GM18511 (cell line): ENCODE data around the gene CCNL2.
"Not testable (repeated sequence)": the region's sequence is repeated elsewhere in the genome, so short reads cannot be mapped to it uniquely, and the experiment has no call there.

Source experiments
- ATAC-seq: cut with Tn5 transposase; IDR thresholded peaks from one replicate; pipeline ENCODE4 v1.9.1; 2021; ENCODE audit warnings: mild to moderate bottlenecking, moderate library complexity; ENCODE audit not compliant: unreplicated experiment

CCNL2 gene

DNA sequence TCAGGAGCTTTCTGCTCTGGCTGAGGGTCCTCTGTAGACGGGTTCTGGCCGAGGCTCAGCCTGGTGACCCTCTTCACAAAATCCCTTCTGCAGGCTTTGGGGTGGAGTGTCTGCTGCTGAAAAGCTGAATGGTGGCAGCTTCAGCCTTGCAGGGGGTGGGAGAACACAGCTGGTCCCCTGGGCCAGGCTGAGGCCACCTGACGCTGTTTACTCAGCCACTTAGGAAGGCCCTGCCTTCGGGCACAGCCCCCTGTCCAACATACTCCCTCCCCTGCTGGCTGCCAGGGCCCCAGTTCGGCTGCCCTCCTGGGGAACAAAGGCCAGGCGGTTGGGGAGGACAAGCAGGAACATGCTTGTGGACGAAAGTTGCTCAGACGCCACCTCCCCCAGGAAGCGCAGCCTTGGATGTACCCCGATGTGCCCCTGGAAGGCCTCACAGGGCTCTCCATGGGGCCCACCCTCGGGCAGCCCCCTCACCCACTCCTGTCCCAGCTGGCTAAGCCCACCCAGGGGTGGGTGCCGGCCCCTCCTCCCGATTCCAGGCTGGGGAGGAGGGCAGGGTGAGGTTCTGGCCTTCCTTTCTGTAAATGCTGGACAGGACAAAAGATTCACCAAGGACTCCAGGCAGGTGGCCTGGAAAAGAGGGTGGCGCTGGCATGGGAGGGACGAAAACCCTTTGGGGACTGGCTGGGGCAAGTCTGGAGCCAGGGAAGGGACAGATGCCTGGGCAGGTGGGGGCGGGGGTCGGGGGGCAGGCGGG is 22.2 kb upstream of the CCNL2 start, which contains the start of gene ANKRD65:
TSS of gene ANKRD65 (minus strand) at position 130 of the 760 bp plus-strand sequence. CDS start 271 bp downstream, outside the sequence.
- no peak for ATAC-seq

GRCh38 chr1:1420654-1421141 is 21.6 kb upstream of the CCNL2 start:
- ATAC-seq, result no peak

GRCh38 chr1:1419813-1420653 is 20.9 kb upstream of the CCNL2 start:
- no peak for ATAC-seq

- ATAC-seq, result no peak
These were observed 20.3 kb upstream of the CCNL2 start for GRCh38 chr1:1419363-1419812.

DNA sequence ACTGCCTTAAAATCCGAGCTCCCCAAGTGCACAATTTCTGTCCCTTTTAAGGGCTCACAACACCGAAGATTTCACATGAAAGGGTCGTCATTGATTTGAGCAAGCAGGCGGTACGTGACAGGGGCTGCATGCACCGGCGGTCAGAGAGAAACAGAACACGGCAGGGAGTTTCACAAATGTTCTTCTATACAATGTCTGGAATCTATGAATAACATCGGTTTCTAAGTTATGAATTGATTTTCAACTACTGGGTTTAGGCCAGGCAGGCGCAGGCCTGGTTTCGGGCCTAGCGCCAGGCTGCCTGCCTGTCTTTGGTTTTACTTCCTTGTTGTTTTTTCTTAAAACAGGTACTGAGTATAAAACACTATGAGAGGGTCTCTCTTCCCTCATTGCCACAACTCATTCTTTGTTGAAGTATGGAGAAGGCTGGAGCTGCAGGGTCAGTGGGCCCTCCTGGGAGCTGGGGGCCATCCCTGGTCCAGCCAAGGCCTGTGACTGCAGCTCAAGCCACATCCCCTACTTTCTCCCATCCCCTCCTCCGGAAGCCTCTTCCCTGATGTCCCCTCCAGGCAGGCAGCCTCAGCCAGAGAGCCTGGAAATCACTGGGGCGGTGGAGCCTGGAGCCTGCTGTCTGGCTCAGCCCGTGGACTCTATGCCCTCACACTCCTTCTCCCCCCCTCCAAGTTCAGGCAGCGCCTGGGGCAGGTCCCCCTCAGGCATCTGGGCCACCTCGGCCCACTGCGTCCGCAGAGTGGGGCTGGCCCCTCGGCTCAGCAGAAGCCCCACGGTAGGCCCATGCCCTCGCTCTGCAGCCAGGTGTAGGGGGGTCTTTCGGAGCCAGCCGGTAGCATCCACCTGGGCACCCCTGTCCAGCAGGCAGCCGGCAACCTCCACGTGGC is 19.6 kb upstream of the CCNL2 start:
- no peak for ATAC-seq

DNA sequence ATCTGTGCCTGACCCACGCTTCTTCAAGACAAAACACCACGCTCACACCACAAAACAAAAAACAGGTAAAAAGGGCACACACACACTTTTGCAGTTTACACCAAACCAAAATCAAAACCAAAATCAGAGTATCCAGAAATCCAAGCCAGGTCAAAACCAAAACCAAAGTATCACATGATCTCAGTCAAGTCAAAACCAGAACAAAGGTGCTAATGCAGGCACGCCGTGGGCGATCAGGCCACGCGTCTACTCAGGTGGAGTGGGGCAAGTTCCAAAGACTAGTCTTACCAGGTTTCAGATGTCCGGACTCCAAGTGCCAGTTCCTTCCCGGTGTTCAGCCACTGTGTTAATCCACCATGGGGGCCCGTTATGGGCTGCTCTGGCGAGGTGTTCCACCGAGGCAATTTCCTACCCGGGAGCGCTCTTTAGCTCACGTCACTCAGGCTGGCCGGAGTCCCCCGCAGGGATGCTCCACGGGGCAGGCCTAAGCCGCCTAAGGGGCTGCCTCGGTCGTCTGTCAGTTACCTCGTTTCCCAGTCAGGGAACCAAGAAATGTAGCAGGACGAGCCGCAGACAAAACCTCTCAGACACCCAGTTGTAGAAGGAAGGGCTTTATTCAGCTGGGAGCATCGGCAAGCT is 18.8 kb upstream of the CCNL2 start:
- not testable (repeated sequence) for ATAC-seq

DNA sequence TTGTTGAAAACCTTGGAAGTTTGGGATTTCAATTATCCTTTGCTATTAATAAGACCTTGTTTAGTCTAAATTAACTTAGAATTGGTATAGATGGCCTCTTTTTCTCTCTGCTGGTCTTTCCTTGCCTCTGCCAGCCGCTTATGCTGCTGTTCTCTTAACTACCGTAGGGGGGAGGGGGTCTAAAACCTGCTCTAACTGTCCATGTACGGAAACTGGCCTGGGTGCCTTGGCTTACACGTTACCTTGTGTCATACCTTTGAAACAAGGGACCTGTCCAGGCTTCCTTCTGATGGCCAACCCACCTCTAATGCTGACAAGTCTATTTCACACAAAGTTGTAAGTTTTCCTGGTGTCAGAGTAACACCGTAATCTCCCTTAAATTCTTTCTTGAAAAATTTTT is 18.3 kb upstream of the CCNL2 start:
- not testable (repeated sequence) for ATAC-seq

DNA sequence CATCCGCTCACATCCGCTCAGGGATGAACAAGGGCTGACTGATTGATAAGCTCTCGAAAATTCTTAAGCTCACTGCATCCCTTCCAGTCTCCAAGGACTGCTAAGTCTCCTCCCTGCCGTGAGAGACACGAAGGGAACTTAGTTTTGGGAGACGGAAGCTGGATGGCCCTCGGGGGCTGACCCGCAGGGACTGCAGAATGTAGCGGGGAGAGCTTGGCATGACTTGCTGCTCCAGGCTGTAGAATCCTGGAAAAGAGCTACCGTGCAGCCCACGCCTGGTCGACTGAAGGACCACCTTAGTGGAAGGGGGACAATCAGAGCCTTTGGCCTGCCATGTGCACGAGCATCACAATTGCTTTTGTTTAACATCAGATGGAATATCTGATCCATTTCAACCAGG is 16.6 kb upstream of the CCNL2 start:
- no peak for ATAC-seq

DNA sequence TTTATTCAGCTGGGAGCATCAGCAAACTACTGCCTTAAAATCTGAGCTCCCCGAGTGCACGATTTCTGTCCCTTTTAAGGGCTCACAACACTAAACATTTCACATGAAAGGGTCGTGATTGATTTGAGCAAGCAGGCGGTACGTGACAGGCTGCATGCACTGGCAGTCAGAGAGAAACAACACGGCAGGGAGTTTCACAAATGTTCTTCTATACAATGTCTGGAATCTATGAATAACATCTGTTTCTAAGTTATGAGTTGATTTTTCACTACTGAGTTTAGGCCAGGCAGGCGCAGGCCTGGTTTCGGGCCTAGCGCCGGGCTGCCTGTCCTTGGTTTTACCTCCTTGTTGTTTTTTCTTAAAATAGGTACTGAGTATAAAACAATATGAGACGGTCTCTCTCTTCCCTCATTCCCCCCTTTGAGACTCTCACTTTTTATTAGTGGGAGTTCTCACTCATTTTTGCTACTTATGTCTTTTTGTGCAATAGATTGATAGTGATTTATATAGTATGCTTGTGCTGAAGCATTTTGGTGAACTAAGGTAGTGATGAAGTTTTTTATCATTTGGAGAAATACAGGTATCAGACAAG is 13.3 kb upstream of the CCNL2 start:
- not testable (repeated sequence) for ATAC-seq

DNA sequence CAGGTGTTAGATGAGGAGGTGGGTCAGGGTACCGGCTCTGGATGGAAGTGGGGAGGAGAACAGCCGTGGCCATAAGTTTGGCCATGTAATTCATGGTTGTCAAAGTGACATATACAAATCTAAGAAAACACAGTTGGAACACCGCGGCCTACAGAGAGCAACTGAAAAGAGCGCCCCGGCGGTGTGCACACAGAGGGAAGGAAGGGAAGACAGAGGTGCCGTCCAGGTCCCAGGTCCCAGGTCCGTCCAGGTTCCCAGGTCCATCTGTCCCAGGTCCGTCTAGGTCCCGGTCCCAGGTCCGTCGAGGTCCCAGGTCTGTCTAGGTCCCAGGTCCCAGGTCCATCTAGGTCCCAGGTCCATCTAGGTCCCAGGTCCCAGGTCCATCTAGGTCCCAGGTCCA is 12.5 kb upstream of the CCNL2 start:
- ATAC-seq, result no peak

- ATAC-seq, result not testable (repeated sequence)
These were observed 11.1 kb upstream of the CCNL2 start for GRCh38 chr1:1410238-1410637.

DNA sequence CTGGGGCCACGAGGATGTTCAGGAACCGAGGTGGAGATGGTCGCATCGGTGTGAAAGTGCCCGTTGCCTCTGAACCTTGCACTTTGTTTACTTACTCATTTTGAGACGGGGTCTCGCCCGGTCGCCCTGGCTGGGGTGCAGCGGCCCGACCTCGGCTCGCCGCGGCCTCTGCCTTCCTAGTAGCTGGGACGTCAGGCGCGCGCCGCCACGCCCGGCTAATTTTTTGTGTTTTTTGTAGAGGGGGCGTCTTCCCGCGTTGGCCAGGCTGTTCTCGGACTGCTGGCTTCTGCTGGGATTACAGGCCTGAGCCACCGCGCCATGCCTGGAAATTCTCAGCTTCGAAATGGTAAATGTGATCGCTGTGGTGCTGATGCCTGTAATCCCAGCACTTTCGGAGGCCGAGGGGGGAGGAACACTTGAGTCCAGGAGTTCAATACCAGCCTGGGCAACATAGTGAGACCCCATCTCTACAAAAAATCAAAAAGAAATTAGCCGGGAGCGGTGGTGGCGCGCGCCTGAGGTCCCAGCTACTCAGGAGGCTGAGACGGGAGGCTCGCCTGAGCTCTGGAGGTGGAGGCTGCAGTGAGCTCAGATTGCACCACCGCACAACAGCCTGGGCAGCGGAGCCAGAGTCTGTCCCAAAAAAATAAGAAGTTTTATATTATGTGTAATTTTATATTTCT is 8.6 kb upstream of the CCNL2 start:
- ATAC-seq, result peak; percentile 8

DNA sequence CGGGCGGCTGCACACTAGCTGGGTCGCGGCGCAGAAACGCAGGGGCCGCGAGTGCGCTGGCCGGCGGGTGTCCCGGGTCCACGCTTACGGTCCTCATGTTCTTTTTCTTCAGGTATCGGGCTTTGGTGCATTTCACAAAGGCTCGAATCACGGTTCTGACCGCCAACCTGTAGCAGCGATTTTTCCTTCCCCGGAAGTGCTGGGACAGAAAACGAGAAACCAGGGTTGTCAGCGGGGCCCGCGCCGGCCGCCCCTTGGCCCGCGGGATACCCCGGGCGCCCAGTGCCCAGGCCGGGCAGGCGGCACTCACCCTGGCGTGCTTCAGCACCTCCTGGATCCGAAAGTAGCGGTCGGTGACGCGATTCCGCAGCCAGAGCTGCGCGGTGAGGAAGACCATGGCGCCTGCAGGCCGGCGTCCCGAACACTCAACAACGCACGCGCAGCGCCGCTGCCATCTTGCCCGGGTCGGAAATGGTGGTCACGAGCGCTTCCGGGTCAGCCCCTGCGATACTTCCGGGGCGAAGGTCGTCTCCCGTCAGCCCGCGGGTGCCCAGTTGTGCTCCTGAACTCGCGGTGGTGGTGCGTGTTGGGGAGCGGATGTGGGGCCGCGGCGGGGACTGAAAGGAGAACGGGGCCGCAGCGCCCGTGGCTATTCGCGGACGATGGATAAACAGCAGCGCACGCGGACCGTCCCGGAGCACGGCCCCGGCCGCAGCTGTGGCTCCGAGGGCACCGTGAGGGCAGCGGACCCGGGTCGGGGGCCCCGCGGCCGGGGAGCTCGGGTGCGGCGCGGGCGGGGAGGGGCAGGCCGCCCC is 7.9 kb upstream of the CCNL2 start, which contains the start of gene MRPL20:
TSS of gene MRPL20 (minus strand) at position 473 of the 815 bp plus-strand sequence. CDS start at position 397, 76 bp downstream.
- peak; percentile 93 for ATAC-seq

DNA sequence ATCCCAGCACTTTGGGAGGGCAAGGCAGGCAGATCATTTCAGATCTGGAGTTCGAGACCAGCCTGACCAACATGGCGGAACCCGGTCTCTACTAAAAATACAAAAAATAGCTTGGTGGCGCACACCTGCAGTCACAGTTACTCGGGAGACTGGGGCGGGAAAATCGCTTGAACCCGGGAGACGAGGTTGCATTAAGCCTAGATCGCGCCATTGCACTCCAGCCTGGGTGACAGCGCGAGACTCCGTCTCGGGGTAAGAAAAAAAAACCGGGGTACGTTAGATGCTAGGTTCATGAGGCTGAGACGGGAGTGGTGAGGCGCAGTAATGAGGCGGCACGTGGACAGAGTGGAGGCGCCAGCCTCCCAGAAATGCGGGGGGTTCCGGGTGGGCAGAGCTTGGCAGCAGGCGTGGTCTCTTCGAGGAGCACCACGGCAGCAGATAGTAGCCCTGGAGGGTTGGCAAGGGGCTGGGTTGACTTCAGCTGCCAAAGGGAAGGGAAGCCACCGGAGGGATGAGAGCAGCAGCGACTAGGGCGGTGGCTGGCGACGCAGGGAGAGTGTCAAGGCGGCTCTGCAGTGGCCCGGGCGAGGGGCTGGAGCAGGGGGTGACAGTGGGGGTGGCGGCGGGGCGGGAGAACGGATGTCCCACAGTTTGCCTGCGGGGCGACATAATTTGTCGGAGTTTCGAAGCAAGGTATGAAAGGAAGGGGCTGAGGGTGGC is 7.1 kb upstream of the CCNL2 start:
- ATAC-seq, result no peak

- no peak for ATAC-seq
These were observed 4.5 kb upstream of the CCNL2 start for GRCh38 chr1:1403653-1404052.

- not testable (repeated sequence) for ATAC-seq
These were observed 3.8 kb upstream of the CCNL2 start for GRCh38 chr1:1402901-1403392.
